C4-2B (cell line): ENCODE data around the gene CHKA.

ENCODE experiments used
- ZFX ChIP-seq: fragments of 450-650 bp; IDR thresholded peaks from 2 replicates; pipeline ENCODE4 v1.6.1; 2017
- TF ChIP-seq, protein P1 (sequence below): fragments of 450-650 bp; conservative IDR thresholded peaks from 2 replicates; pipeline ENCODE4 v1.5.1; 2017; ENCODE audit warnings: mild to moderate bottlenecking

DNA sequence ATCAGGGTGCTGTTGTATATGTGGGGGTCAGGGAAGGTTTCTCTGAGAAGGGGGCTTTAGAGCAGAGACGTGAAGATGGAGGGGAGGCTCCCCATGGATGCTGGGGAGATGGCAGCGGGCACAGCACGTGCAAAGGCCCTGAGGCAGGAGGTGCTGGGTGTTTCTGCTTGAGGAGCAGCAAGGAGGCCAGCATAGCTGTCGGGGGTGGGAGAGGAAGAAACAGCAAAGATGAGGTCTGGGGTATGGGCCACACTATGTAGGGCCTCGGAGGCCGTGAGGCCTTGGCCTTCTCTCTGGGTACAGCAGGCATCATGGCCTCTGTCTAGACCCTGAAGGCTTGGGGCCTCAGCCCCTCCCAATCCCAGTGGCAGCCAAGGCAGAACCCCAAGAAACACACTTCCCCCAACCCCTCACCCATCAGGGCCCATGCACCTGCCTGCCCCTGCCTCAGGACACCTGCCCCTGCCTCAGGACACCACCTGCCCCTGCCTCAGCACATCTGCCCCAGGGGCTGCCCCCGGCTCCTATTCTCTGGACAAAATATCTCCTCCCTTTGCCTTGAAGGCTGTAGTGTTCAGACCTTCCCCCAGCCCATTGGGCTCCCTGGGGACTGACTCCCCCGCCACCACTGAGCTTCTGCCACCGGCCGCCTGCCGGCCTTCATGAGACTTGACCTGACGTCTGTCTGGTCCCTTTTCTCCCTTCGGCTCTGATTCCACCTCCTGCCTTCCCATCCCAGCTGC, 104.9 kb downstream of the CHKA start:
- TF ChIP-seq, protein P1, sequence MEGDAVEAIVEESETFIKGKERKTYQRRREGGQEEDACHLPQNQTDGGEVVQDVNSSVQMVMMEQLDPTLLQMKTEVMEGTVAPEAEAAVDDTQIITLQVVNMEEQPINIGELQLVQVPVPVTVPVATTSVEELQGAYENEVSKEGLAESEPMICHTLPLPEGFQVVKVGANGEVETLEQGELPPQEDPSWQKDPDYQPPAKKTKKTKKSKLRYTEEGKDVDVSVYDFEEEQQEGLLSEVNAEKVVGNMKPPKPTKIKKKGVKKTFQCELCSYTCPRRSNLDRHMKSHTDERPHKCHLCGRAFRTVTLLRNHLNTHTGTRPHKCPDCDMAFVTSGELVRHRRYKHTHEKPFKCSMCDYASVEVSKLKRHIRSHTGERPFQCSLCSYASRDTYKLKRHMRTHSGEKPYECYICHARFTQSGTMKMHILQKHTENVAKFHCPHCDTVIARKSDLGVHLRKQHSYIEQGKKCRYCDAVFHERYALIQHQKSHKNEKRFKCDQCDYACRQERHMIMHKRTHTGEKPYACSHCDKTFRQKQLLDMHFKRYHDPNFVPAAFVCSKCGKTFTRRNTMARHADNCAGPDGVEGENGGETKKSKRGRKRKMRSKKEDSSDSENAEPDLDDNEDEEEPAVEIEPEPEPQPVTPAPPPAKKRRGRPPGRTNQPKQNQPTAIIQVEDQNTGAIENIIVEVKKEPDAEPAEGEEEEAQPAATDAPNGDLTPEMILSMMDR, result no peak
- no peak for TF ChIP-seq ZFX
